ENCODE results near the gene ZBTB7C. TPM values are rescaled to one million over a fixed set of nuclear protein-coding genes. Genes with fewer than 3 reads are reported as not detected.

ZBTB7C gene
- total and polyA plus RNA-seq, 2 of the 4 experiments (the other 2 are of a cell fraction): not detected

DNA sequence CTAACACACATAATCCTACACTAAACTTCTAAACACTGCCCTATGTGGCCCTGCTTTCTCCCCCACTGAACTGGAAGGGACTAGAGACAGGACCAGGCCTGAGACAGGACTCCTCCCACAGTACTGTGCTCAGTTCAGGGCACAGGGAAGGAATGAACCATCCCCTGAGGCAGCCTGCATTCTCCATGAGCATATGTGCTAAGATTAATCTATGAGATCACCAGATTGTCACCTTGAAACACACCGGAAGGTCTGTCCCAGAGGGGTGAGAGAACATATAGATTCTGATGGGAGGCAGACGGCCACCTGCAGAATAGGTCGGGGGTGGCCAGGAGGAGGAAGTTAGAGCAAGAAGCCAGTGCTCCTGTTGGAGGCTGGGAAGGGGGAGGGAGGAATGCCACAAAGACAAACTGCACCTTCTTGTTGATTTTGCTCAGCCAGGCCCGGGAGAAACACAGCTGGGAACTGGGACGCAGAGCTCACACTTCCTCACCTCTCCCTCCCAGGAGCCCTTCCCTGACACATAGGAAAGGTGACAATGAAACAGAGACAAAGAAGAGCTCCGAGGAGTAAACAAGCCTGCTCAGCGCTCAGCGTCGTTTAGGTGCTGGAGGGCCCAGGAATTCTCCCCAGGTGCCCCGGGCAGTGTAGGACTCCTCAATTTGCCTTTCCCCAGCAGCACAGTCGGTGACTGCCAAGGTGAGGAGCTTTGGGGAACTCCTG is 52.1 kb downstream of the ZBTB7C start:
- ChIA-PET CTCF (no interaction called here), POLR2A (ENCODE audit: unreplicated experiment) (no interaction called here)
- in situ Hi-C loops (cut with MboI; ENCODE audit: low sequenced_read_pairs) (no loop called here), dilution Hi-C loops (cut with HindIII; ENCODE audit: low sequenced_read_pairs, unreplicated experiment) (no loop called here), intact Hi-C loops (cut with micrococcal nuclease) (no loop called here)
- no peak for DNase-seq
- H3K14ac ChIP-seq (replicated peaks; ENCODE audit: low read depth, low read length): no peak overlapping the region
- H3K4ac ChIP-seq (ENCODE audit: low read depth, low read length): no peak overlapping the region
- no TSS peak for BruUV-seq (replicated peaks)
- no peak overlapping the region for H2AFZ ChIP-seq (replicated peaks; ENCODE audit: low read length, poor library complexity)
- H2BK20ac ChIP-seq (ENCODE audit: low read depth, low read length): no peak overlapping the region
- H3K4me1 ChIP-seq (ENCODE audit: control insufficient read depth, insufficient read depth, low read length): no peaks in the 10 kb centered on the region
- no peaks in the 10 kb centered on the region for H3K79me1 ChIP-seq (ENCODE audit: low read depth in 1 of 2, low read length in 2 of 2)
- H3K9ac ChIP-seq (ENCODE audit: low read depth, low read length): no peak overlapping the region
- no peak overlapping the region for H2BK15ac ChIP-seq (ENCODE audit: low read depth, low read length)
- H3K4me3 ChIP-seq (ENCODE audit: insufficient read depth, low read depth, low read length): no peak overlapping the region
- H4K20me1 ChIP-seq (ENCODE audit: insufficient read depth, low read length): no peaks in the 10 kb centered on the region
- no peak overlapping the region for H3K56ac ChIP-seq (ENCODE audit: extremely low read depth, insufficient read depth, low read length)
- no peaks in the 10 kb centered on the region for H3K9me3 ChIP-seq (ENCODE audit: control insufficient read depth, insufficient read depth, low read length)
- TF ChIP-seq FOS (IDR thresholded peaks at IDR 0.05; ENCODE audit: low read depth, low read length) (no peak), NFE2L2 (IDR thresholded peaks at IDR 0.05; ENCODE audit: low read depth, low read length) (no peak), SMC3 (IDR thresholded peaks at IDR 0.05; ENCODE audit: low read depth, low read length) (no peak), MAFK (IDR thresholded peaks at IDR 0.05; ENCODE audit: low read depth, low read length) (no peak), POLR2A (IDR thresholded peaks at IDR 0.05; ENCODE audit: low read depth, low read length) (no peak)
- TF ChIP-seq, protein P1, sequence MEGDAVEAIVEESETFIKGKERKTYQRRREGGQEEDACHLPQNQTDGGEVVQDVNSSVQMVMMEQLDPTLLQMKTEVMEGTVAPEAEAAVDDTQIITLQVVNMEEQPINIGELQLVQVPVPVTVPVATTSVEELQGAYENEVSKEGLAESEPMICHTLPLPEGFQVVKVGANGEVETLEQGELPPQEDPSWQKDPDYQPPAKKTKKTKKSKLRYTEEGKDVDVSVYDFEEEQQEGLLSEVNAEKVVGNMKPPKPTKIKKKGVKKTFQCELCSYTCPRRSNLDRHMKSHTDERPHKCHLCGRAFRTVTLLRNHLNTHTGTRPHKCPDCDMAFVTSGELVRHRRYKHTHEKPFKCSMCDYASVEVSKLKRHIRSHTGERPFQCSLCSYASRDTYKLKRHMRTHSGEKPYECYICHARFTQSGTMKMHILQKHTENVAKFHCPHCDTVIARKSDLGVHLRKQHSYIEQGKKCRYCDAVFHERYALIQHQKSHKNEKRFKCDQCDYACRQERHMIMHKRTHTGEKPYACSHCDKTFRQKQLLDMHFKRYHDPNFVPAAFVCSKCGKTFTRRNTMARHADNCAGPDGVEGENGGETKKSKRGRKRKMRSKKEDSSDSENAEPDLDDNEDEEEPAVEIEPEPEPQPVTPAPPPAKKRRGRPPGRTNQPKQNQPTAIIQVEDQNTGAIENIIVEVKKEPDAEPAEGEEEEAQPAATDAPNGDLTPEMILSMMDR (conservative IDR thresholded peaks at IDR 0.05; ENCODE audit: low read depth, low read length): no peak
- TF ChIP-seq, protein P2, sequence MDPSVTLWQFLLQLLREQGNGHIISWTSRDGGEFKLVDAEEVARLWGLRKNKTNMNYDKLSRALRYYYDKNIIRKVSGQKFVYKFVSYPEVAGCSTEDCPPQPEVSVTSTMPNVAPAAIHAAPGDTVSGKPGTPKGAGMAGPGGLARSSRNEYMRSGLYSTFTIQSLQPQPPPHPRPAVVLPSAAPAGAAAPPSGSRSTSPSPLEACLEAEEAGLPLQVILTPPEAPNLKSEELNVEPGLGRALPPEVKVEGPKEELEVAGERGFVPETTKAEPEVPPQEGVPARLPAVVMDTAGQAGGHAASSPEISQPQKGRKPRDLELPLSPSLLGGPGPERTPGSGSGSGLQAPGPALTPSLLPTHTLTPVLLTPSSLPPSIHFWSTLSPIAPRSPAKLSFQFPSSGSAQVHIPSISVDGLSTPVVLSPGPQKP (IDR thresholded peaks at IDR 0.05; ENCODE audit: borderline replicate concordance, low read depth, low read length): no peak
- H2AK5ac ChIP-seq (ENCODE audit: low read depth, low read length): no peak overlapping the region
- 13% methylated on average over 2 of the region's 11 CpGs; no CpG with 5 or more reads in 1 of the 2 experiments for WGBS, 2 experiments (ENCODE audit: extremely low coverage in 2 of 2, insufficient read length in 1 of 2)
- H4K8ac ChIP-seq (ENCODE audit: low read depth in 2 of 2, low read length in 2 of 2): no peak overlapping the region
- H3K36me3 ChIP-seq (ENCODE audit: control insufficient read depth, insufficient read depth, low read length): no peaks in the 10 kb centered on the region
- no peak overlapping the region for H3K18ac ChIP-seq (ENCODE audit: low read depth, low read length)
- H2BK120ac ChIP-seq (ENCODE audit: low read depth, low read length): no peak overlapping the region
- H3K4me2 ChIP-seq (ENCODE audit: low read depth, low read length): no peak overlapping the region
- H3K27me3 ChIP-seq (ENCODE audit: control insufficient read depth, insufficient read depth, low read length): peaks cover 16% of the 10 kb centered on the region
- no peak for ATAC-seq (ENCODE audit: low read depth)
- no peak overlapping the region for H4K91ac ChIP-seq (ENCODE audit: insufficient read depth, low read depth, low read length)
- no peaks in the 10 kb centered on the region for H3K9me1 ChIP-seq (ENCODE audit: insufficient read depth, low read length)
- H2BK5ac ChIP-seq (ENCODE audit: low read depth, low read length, poor library complexity, severe bottlenecking): no peak overlapping the region
- no peak overlapping the region for H3K23ac ChIP-seq (ENCODE audit: low read depth, low read length)
- no peak overlapping the region for H3K27ac ChIP-seq (ENCODE audit: insufficient read depth, low read length)
- H4K5ac ChIP-seq (ENCODE audit: low read depth, low read length): no peak overlapping the region
- no peak overlapping the region for H2AK9ac ChIP-seq (replicated peaks; ENCODE audit: low read depth, low read length, poor library complexity)
